ENCODE measurements around the gene CHST11. TPM values are rescaled to one million over a fixed set of nuclear protein-coding genes. Genes with fewer than 3 reads are reported as not detected.

The CHST11 gene
- total RNA-seq, 1 donor: 10.8 TPM

- no peak for DNase-seq (ENCODE audit: low read depth)
- TF ChIP-seq, protein P1, sequence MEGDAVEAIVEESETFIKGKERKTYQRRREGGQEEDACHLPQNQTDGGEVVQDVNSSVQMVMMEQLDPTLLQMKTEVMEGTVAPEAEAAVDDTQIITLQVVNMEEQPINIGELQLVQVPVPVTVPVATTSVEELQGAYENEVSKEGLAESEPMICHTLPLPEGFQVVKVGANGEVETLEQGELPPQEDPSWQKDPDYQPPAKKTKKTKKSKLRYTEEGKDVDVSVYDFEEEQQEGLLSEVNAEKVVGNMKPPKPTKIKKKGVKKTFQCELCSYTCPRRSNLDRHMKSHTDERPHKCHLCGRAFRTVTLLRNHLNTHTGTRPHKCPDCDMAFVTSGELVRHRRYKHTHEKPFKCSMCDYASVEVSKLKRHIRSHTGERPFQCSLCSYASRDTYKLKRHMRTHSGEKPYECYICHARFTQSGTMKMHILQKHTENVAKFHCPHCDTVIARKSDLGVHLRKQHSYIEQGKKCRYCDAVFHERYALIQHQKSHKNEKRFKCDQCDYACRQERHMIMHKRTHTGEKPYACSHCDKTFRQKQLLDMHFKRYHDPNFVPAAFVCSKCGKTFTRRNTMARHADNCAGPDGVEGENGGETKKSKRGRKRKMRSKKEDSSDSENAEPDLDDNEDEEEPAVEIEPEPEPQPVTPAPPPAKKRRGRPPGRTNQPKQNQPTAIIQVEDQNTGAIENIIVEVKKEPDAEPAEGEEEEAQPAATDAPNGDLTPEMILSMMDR (IDR thresholded peaks at IDR 0.05; ENCODE audit: insufficient read depth, low read length): no peak
- H3K4me3 ChIP-seq (ENCODE audit: low read depth, low read length): no peak overlapping the region
Measured at GRCh38 chr12:104498211-104498801, 41.6 kb downstream of the CHST11 start.

DNA sequence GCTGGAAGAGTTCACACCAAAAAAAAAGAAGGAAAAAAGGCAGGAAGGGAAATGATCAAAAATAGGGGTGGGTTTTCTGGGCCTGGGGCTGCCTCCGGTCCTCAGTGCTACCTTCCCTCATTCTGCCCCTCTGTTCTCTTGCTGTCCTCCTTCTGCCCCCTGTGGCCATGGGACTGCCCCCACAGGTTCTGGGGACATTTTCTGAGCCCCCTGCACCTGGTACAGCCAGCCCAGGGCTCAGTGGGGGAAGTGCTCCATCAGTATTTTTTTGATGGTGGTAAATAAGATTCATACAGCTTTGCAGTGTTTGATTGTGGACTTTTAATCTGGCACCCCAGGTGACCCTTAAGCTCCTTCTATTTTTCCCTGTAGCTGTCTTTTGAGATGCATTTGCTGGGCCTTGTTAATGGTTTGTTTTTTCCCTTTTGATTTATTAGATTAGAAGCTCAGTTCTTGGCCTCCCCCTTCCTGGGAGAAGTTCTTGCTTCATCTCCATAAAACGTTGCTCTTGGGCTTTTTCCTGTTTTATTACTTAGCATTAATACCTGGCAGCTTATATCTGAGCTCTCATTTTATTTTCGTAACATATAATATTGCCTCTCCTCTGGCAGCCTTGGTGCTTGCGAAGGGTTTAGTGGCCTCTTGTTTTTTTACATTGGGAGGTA lies 43.1 kb downstream of the CHST11 start:
- TF ChIP-seq, protein P1 (IDR thresholded peaks at IDR 0.05; ENCODE audit: insufficient read depth, low read length): no peak
- no peak overlapping the region for H3K4me3 ChIP-seq (ENCODE audit: low read depth, low read length)
- no peak for DNase-seq (ENCODE audit: low read depth)

GRCh38 chr12:104501115-104501514 lies 44.4 kb downstream of the CHST11 start:
- DNase-seq (ENCODE audit: low read depth): no peak
- H3K4me3 ChIP-seq (ENCODE audit: low read depth, low read length): no peak overlapping the region
- TF ChIP-seq, protein P1 (IDR thresholded peaks at IDR 0.05; ENCODE audit: insufficient read depth, low read length): no peak

GRCh38 chr12:104501660-104502059 lies 44.9 kb downstream of the CHST11 start:
- TF ChIP-seq, protein P1 (IDR thresholded peaks at IDR 0.05; ENCODE audit: insufficient read depth, low read length): no peak
- no peak overlapping the region for H3K4me3 ChIP-seq (ENCODE audit: low read depth, low read length)
- no peak for DNase-seq (ENCODE audit: low read depth)

GRCh38 chr12:104502217-104502616 lies 45.5 kb downstream of the CHST11 start:
- TF ChIP-seq, protein P1 (IDR thresholded peaks at IDR 0.05; ENCODE audit: insufficient read depth, low read length): no peak
- no peak for DNase-seq (ENCODE audit: low read depth)
- H3K4me3 ChIP-seq (ENCODE audit: low read depth, low read length): no peak overlapping the region

DNA sequence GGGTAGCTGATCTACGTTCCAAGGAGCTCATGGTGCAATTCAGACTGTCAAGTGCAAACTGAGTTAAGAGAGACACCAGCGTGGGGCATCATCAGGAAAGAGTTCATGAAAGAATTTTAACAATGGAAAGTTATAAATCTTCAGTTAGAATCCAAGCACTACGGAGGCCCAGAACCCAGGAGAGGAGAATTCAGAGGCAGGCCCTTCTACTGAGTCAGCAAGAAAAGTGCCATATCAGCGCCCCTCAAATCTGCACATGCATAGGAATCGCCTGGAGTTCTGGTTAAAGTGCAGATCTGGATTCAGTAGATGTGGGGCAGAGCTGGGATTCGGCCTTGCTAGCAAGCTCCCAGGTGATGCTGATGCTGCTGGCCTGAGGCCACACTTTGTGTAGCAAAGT lies 45.9 kb downstream of the CHST11 start:
- DNase-seq (ENCODE audit: low read depth): no peak
- TF ChIP-seq, protein P1 (IDR thresholded peaks at IDR 0.05; ENCODE audit: insufficient read depth, low read length): no peak
- no peak overlapping the region for H3K4me3 ChIP-seq (ENCODE audit: low read depth, low read length)
